Measurements from ENCODE around the gene SLC6A19. TPM values are rescaled to one million over a fixed set of nuclear protein-coding genes. Genes with fewer than 3 reads are reported as not detected.

The SLC6A19 gene
- total and polyA plus RNA-seq, 9 of the 15 experiments (the other 6 are each of a cell fraction or from before 2014, with no cell fraction given): 0.03 to 1.6 (median 0.59) TPM

DNA sequence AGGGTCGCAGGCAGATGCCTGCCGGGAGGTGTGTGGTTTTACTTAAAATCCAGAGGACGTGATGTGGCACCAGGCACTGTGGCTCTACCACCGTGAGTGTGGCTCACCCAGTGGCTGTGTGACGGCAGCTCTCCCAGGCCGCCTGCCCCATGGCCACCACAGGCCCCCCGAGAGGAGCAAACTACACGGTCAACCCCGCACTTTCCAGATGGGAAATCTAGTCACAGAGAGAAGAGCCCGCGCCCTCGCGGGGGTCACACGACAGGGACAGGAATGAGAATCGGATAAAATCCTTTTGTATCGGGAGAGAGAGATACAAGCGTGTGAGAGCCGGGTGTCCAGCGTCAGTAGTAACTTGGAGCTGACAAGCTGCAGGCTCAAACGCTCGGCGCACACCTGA lies 69.0 kb downstream of the SLC6A19 start (continued):
- TF ChIP-seq, protein P1, sequence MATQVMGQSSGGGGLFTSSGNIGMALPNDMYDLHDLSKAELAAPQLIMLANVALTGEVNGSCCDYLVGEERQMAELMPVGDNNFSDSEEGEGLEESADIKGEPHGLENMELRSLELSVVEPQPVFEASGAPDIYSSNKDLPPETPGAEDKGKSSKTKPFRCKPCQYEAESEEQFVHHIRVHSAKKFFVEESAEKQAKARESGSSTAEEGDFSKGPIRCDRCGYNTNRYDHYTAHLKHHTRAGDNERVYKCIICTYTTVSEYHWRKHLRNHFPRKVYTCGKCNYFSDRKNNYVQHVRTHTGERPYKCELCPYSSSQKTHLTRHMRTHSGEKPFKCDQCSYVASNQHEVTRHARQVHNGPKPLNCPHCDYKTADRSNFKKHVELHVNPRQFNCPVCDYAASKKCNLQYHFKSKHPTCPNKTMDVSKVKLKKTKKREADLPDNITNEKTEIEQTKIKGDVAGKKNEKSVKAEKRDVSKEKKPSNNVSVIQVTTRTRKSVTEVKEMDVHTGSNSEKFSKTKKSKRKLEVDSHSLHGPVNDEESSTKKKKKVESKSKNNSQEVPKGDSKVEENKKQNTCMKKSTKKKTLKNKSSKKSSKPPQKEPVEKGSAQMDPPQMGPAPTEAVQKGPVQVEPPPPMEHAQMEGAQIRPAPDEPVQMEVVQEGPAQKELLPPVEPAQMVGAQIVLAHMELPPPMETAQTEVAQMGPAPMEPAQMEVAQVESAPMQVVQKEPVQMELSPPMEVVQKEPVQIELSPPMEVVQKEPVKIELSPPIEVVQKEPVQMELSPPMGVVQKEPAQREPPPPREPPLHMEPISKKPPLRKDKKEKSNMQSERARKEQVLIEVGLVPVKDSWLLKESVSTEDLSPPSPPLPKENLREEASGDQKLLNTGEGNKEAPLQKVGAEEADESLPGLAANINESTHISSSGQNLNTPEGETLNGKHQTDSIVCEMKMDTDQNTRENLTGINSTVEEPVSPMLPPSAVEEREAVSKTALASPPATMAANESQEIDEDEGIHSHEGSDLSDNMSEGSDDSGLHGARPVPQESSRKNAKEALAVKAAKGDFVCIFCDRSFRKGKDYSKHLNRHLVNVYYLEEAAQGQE (IDR thresholded peaks at IDR 0.05; ENCODE audit: borderline replicate concordance): no peak
- TF ChIP-seq, protein P1 (CRISPR knock-in tag; IDR thresholded peaks at IDR 0.05; ENCODE audit: low read depth): no peak
- TF ChIP-seq XRCC3 (IDR thresholded peaks at IDR 0.05) (no peak), ZKSCAN8 (CRISPR knock-in tag; IDR thresholded peaks at IDR 0.05) (no peak)

All from K562 (cell line).